ENCODE measurements around the gene USP24. TPM values are rescaled to one million over a fixed set of nuclear protein-coding genes. Genes with fewer than 3 reads are reported as not detected.

USP24 gene
- total and polyA plus RNA-seq, 10 of the 15 experiments (the other 5 are each of a cell fraction or from before 2014, with no cell fraction given), result 4.6 to 36.5 (median 25.3) TPM

DNA sequence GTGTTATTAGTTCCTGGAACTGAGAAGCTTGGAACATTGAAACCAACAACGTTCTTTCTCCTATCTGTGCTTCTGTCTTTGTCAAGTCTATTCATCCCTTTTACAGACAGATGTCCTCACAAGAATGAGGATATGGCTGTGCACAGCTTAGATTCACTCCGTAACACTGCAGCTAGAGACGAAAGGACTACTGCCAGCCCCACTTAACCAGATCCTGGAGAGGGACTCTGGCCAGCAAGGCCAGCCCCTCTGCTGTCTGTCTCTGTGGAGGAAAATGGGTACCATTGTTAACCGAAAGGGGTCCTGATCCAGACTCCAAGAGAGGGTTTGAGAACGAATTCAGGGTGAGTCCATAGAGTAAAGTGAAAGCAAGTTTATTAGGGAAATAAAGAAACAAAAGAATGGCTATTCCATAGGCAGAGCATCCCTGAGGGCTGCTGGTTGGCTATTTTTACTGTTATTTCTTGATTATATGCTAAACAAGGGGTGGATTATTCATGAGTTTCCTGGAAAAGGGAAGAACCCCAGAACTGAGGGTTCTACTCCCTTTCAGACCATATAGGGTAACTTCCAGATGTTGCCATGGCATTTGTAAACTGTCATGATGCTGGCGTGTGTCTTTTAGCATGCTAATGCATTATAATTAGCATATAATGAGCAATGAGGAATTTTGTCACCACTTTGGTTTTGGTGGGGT lies 17.4 kb upstream of the USP24 start:
- SMC1A ChIA-PET (ENCODE audit: uncharacterized antibody, unreplicated experiment), result interaction anchor here (1.1 to 2.2 kb wide), 2 partner anchors 18 to 94 kb away, joined by 3 to 7 read pairs; no protein-coding TSS in a partner anchor
- Histone ChIP-seq H3K9ac (ENCODE audit: control insufficient read depth, insufficient read depth, low read length) (no peak overlapping the region), H3K4me1 (ENCODE audit: control insufficient read depth, insufficient read depth, low read length) (no peaks in the 10 kb centered on the region), H3K27me3 (replicated peaks in 1 of 2; ENCODE audit: control insufficient read depth in 2 of 2, insufficient read depth in 2 of 2, low read length in 1 of 2) (peaks cover 0 to 3% of the 10 kb centered on the region in 2 experiments; a peak in 3 of 4 replicates), H3K4me3 (no peak overlapping the region), H2AFZ (ENCODE audit: control insufficient read depth, low read depth, low read length) (no peak overlapping the region), H3K27ac (ENCODE audit: control insufficient read depth, insufficient read depth) (no peak overlapping the region), H4K20me1 (ENCODE audit: control insufficient read depth, insufficient read depth) (no peaks in the 10 kb centered on the region), H3K4me2 (ENCODE audit: control insufficient read depth, insufficient read depth) (no peak overlapping the region), H3K79me2 (ENCODE audit: control insufficient read depth, insufficient read depth, low read length) (no peaks in the 10 kb centered on the region), H3K9me3 (replicated peaks; ENCODE audit: control insufficient read depth, insufficient read depth, low read length) (no peaks in the 10 kb centered on the region), H3K36me3 (ENCODE audit: control insufficient read depth in 2 of 2, insufficient read depth in 2 of 2, low read length in 1 of 2) (no peaks in the 10 kb centered on the region)
- ATAC-seq, result no peak
- CTCF ChIA-PET, result interaction anchor here (1.0 kb wide), 1 partner anchor 16 kb away, joined by 3 read pairs; no protein-coding TSS in a partner anchor
- intact Hi-C loops (cut with micrococcal nuclease; ENCODE audit: unreplicated experiment), result no loop called here
- no peak for DNase-seq (ENCODE audit: low read depth, low spot score)
- RAD21 ChIA-PET (ENCODE audit: unreplicated experiment), result interaction anchor here (1.2 kb wide), 1 partner anchor 25 kb away, joined by 3 read pairs; no protein-coding TSS in a partner anchor
- in situ Hi-C loops (cut with MboI), result no loop called here
- BruUV-seq (replicated peaks), result no TSS peak
- no peak for FAIRE-seq
- POLR2A ChIA-PET, result no interaction called here
- TF ChIP-seq ASH2L (IDR thresholded peaks at IDR 0.05; ENCODE audit: borderline replicate concordance, low read depth) (no peak), MTA2 (IDR thresholded peaks at IDR 0.05; ENCODE audit: low read depth) (no peak), STAT1 (conservative IDR thresholded peaks at IDR 0.05) (no peak), EZH2 (IDR thresholded peaks at IDR 0.05; ENCODE audit: borderline replicate concordance, control insufficient read depth, low read depth, low read length) (no peak)
- TF ChIP-seq, protein P1, sequence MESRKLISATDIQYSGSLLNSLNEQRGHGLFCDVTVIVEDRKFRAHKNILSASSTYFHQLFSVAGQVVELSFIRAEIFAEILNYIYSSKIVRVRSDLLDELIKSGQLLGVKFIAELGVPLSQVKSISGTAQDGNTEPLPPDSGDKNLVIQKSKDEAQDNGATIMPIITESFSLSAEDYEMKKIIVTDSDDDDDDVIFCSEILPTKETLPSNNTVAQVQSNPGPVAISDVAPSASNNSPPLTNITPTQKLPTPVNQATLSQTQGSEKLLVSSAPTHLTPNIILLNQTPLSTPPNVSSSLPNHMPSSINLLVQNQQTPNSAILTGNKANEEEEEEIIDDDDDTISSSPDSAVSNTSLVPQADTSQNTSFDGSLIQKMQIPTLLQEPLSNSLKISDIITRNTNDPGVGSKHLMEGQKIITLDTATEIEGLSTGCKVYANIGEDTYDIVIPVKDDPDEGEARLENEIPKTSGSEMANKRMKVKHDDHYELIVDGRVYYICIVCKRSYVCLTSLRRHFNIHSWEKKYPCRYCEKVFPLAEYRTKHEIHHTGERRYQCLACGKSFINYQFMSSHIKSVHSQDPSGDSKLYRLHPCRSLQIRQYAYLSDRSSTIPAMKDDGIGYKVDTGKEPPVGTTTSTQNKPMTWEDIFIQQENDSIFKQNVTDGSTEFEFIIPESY (IDR thresholded peaks at IDR 0.05), result no peak
- WGBS (ENCODE audit: insufficient coverage, insufficient replicate concordance, low lambda C conversion rate, missing lambda C conversion rate), result 49% methylated on average over 6 of the region's 6 CpGs

Measured in GM12878 (cell line).